ENCODE data around the gene SHISA6.

Gene SHISA6

DNA sequence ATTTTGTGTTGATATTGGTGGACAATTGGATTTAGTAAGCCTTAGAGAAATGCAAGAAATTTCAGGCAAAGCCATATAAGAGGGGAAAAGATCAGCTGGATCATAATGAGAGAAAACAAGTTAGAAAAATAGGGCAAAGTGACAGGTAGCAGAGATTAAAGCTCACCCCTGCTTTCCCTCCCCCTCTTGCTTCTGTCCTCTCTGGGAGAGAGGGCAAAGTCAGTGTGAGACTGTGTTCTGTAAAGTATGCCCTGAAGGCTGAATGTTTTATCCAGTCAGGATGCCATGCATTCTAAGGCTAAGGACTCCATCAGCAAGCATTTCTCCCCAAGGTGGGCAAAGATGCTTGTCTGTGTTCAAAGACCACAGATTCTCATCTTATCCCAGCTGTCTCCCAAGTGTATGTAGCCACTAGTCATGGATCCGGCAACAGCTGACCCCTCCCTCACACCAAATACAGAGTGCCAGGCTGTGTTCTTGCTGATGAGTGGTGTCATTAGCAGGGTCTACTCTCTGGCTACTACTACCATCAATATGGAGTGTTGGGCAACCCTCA lies 221.1 kb downstream of the SHISA6 start:
- no peak for DNase-seq

DNA sequence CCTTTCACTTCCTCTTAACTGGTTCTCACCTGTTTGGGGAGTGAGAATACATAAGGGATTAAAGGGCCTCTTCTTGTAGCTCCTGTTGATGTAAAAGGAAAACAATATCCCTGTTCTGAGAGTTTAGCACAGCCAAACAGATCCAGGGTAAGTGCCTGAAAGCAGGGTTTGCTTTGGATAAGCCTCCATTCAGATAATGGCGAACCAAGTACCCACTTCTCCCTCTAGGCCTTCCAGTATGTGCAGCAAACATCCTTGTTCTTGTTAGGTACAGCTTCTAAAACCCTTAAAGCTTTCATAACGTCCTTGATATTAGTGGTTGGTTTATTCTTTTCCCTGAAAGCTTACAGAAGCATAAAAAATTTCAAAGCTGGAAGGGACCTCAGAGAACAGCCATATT lies 226.6 kb downstream of the SHISA6 start:
- DNase-seq, result no peak

GRCh38 chr17:11485336-11486100 lies 244.5 kb downstream of the SHISA6 start:
- no peak for DNase-seq

DNA sequence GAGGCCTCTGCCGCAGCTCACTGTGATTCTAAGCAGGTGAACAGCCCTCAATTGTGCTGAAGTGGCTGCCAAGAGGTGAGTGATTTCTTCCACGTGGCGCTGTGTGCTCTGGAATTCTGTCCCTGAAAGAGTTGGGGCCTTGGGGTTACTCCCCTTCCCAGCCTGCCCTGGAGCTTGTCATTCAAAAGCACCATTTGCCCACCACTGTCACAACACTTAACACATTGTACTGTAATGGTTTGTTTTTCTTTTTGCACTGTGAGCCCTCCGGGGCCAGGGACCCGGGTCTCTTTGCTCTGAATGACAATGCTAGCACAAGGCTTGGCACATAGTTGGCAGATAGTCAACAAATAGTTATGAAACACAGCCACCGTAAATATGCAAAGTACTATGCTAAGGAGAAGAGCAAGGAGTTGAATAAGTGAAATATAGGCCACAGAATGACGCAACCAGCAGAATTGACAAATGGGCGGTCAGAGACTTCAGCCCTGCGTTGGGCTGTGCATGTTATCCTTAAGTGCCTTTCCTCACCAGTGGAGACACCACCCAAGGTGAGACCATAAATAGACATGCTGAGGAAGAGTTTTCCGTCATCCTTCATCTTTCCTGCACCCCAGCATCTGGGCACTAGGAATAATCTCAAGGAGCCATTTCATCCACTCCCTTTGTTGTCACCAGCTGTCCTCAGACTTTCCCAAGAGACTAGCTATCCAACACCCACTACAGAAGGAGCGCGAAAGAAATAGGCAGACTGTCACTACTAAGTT lies 245.3 kb downstream of the SHISA6 start:
- no peak for DNase-seq

DNA sequence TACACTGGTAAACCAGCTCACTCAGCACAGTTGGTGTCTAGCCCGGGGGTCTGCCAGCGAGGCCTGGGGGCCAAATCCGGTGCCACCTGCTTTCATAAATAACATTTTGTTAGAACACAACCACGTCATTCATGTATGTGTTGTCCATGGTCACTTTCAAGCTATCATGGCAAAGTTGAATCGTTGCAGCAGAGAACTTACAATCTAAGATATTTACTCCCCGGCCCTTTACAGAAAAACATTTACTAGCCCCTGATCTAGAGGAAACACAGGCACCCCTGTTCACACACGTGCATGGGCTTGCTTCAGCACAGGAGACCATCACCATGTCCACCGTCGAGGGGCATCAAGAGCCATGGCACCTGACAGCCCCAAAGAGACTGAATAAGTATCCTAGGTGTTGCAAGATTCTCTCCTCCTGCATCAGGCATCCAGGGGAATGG lies 245.9 kb downstream of the SHISA6 start:
- DNase-seq, result no peak

GRCh38 chr17:11487469-11487868 lies 246.5 kb downstream of the SHISA6 start:
- no peak for DNase-seq

DNA sequence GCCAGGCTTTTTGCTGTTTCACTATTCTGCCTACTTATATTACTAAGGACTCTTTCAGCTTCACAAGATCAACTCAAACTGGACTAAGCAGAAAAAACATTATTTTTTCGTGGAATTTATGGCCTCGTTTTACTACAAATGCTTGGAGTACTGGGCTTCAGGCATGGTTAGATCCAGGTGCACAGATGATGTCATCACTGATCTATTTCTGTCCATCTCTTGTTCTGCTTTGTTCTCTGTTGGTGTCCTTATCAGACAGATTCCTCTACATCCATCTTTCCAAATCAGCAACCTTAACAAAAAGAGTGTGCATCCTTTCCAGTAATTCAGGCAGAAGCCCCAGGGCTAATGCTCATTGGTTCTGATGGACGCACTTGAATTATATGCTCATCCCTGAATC lies 247.4 kb downstream of the SHISA6 start:
- DNase-seq, result no peak

DNA sequence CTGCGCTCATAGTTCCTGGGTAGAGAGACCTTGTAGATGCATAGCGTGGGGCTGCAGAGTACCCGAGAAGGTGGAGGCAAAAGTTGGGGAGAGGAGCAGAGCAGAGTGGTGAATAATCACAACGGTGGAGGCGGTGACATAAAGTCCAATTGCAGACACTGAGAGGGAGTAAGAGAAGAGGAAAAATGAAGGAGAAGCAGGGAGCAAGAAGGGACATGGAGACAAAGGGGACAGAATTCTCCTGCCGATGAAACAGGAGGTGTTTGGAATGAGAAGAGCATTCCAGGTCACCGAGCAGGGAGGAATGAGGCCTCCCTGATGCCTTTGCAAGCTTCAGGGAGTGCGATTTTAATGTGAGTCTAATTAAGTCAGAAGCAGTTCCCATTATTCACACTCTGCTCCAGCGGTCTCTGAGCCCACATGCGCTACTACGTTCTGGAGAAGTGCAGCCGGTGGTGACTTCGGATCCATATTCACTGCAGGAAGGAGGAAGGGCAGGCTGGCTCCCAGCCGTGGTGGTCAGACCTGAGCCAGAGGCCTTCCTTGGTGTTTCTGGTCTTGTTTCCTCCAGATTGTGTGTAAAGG lies 249.2 kb downstream of the SHISA6 start:
- DNase-seq, result no peak

- no peak for DNase-seq
These were observed 251.5 kb downstream of the SHISA6 start for GRCh38 chr17:11492511-11492910.

DNA sequence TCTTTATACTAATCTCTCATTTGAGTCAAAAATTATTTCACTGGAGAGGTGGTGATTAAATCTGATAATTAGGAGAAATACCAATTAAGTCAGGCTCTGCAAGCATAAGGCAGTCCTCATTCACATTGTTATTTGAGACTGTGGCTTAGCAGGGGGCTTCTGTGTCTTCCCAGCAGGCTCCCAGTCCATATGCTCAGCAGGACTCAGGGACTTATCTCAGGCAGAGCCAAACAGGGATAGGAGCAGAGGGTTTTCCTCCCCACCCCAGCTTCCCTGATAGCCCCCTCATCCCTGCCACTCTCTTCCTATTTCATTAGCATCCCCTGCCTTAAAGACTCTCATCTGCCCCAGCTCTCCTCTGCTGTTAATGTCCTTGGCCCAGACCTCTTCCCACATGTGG lies 252.9 kb downstream of the SHISA6 start:
- no peak for DNase-seq

DNA sequence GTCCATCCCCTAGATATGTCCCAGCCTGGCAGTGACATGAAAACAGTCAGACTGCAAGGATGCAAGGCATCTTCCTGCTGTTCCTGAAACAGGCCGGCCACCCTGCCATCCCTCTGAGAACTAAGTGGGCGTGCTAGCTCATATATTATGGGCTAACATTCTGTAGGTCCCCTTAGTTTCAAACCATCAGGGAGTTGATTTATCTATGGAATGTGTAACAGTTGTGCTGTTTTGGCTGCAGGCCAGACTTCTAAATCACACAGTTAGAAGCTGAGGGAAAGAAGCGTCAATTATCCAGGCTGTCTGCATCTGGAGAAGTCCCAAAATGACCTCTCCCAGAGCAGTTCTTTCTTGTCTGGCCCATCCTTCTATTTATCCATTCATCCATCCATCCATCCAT lies 254.6 kb downstream of the SHISA6 start:
- DNase-seq, result no peak

DNA sequence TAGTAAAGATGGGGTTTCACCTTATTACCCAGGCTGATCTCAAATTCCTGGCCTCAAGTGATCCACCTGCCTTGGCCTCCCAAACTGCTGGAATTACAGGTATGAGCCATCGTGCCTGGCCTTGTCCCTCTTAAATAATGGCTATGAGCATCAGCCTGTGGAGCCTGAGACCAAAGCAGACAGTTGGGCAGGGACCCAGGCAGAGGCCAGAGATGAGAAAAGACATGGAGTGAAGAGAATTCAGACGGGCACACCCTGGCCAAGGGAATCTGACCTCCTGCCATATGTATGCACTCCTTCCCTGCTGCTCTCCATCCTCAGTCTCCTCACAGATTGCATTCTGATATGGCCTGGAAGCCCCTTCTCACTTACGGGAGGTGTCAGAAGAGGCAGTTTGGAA lies 258.9 kb downstream of the SHISA6 start:
- no peak for DNase-seq

GRCh38 chr17:11503308-11504035 lies 262.5 kb downstream of the SHISA6 start:
- no peak for DNase-seq

DNA sequence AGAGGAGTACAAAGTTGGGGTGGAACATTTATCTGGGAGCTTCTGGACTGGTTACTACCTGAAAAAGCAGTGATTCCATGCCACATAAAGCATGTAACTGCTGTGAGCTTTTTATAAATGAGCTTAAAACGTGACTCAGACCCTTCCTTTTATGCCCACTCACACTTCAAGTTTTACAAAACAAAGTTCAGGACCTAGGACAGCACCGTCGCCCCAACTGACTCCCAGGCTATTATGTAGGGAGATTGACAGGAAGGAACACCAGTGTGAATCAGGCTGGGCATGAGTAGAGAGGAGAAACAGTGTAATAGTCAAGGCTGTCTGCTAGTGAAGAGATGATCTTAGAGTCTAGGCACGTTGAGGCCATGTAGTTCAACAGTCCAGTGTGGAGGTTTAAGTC lies 265.6 kb downstream of the SHISA6 start:
- no peak for DNase-seq

GRCh38 chr17:11511696-11512095 lies 270.7 kb downstream of the SHISA6 start:
- DNase-seq, result no peak

GRCh38 chr17:11514565-11514964 lies 273.6 kb downstream of the SHISA6 start:
- DNase-seq, result no peak

DNA sequence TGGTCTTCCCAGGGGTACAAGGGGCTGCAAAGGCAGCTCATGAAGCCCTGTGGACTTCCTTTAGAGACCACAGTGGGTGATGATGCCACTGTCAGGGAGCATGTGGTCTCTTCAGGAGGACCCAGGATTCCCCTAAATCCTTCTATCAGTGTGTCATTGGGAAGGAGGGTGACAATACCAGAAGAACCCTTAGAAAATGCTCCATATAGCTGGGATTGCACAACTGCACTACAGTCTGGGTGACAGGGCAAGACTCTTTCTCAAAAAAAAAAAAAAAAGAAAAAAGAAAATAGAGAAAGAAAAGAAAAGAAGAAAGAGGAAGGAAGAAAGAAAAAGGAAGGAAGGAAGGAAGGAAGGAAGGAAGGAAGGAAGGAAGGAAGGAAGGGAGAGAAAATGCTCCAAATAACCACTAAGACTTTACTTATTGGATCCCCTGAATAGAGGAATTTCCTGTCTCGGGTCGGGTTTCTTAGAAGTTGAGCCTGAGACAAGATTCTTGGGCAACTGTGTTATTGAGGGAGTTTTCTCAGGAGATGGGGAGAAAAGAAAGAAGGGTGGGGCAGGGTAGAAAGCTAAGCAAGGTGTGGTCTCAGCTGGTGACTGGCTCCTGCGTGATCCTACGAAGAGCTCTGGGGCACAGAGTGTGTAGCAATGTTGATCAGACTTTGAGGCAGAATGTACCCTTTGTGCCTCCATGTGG lies 274.1 kb downstream of the SHISA6 start:
- no peak for DNase-seq

GRCh38 chr17:11515901-11516300 lies 274.9 kb downstream of the SHISA6 start:
- DNase-seq, result no peak

GRCh38 chr17:11535231-11535630 lies 294.2 kb downstream of the SHISA6 start:
- DNase-seq, result no peak

DNA sequence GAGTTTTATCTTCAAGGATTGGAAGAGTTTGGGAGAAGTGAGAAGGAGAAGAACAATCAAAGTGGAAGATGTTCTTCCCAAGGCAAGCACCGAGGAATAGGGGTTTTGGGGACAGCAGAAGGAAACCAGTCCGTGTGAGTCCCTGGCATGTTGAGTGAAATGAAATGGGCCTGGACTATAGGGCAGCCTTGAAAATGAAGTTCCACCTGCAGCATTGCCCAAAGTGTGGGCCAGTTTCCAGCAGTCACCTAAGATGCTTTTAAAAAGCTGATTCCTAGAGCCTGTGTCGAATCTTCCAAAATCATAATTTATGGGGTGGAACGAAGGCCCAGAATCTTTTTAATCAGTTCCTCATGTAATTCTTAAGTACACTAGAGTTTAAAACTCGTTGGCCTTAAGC lies 297.4 kb downstream of the SHISA6 start:
- no peak for DNase-seq

DNA sequence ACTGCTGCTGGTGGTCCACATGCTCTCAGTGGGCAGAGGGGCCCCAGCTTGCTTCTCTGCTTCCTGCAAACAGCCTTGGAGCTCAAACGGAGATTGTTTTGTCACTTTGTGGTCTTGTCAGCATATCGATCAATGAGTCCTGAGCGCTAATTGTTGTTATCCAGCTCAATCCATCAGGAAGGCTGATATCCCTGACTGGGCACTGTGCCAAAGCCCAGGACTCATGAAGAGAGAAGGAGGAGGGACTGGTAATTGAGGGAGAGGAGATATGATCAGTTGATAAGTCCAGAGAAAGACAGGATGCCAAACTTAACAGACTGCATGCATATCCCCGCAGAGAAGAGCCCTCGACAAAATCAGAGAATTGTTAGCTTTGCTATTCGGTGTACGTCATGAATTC lies 298.6 kb downstream of the SHISA6 start:
- no peak for DNase-seq

DNA sequence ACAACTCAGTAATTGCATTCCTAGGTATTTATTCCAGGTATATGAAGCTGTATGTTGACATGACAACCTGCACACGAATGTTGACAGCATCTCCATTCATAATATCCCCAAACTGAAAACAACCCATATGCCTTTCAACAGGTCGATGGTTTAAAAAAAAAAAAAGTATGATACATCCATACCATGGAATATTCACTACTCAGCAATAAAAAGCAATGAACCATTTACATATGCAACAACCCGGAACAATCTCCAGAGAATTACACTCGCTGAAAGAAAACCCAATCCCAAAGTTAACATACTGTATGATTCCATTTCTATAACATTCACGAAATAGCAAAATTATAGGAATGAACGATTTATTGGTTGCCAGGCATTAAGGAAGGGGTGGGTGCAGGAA lies 304.0 kb downstream of the SHISA6 start:
- no peak for DNase-seq
